ENCODE data around the gene ST6GALNAC5. TPM values are rescaled to one million over a fixed set of nuclear protein-coding genes. Genes with fewer than 3 reads are reported as not detected.

Gene ST6GALNAC5
- total and polyA plus RNA-seq, 10 of the 15 experiments (the other 5 are each of a cell fraction or from before 2014, with no cell fraction given), result under 0.01 to 1.8 (median 0.07) TPM; not detected in 6

DNA sequence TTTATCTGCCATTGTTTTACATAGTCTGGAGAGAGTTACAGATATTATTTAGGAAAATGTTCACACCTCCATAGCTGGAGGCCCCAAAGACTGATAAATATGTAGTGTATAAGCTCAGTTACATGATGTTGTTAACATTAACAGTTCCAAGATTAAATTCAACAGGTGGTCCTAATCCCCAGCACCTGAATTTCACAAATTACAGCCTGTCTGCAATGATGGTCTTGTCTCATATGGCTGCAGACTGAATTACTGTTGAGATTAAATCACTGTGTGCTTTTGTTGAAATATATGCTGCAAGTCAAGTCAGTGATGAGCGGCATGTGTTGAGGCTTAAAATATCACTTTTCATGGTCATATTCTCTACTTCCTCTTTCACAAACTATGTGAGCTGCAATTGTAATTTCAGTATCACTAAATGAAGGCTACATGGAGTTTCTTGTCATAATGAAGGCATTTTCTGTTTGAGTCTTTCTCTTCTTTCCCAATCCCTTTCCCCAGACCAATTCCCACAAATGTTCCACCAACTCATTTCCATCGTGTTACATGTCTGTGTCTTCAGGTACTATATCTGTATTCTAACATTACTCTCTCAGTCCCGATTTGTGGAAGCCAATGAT lies 4.2 kb downstream of the ST6GALNAC5 start (continued):
- TF ChIP-seq, protein P1, sequence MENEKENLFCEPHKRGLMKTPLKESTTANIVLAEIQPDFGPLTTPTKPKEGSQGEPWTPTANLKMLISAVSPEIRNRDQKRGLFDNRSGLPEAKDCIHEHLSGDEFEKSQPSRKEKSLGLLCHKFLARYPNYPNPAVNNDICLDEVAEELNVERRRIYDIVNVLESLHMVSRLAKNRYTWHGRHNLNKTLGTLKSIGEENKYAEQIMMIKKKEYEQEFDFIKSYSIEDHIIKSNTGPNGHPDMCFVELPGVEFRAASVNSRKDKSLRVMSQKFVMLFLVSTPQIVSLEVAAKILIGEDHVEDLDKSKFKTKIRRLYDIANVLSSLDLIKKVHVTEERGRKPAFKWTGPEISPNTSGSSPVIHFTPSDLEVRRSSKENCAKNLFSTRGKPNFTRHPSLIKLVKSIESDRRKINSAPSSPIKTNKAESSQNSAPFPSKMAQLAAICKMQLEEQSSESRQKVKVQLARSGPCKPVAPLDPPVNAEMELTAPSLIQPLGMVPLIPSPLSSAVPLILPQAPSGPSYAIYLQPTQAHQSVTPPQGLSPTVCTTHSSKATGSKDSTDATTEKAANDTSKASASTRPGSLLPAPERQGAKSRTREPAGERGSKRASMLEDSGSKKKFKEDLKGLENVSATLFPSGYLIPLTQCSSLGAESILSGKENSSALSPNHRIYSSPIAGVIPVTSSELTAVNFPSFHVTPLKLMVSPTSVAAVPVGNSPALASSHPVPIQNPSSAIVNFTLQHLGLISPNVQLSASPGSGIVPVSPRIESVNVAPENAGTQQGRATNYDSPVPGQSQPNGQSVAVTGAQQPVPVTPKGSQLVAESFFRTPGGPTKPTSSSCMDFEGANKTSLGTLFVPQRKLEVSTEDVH (IDR thresholded peaks at IDR 0.05; ENCODE audit: low read depth, partially characterized antibody), result no peak
- TF ChIP-seq SP1 (IDR thresholded peaks at IDR 0.05; ENCODE audit: low read depth, low read length) (no peak), SMC3 (IDR thresholded peaks at IDR 0.05; ENCODE audit: borderline replicate concordance, low read length) (no peak), ZNF274 (IDR thresholded peaks at IDR 0.05; ENCODE audit: insufficient read depth, insufficient read length) (no peak), TARDBP (IDR thresholded peaks at IDR 0.05; ENCODE audit: borderline replicate concordance) (no peak), SMARCA5 (IDR thresholded peaks at IDR 0.05) (no peak), EP300 (IDR thresholded peaks at IDR 0.05; ENCODE audit: borderline replicate concordance in 1 of 2, control insufficient read depth in 1 of 2, low read depth in 2 of 2, low read length in 2 of 2) (peak; percentile 9 to 43; a peak in 1 of 4 replicates), JUNB (IDR thresholded peaks at IDR 0.05) (peak; percentile 78), CHD4 (IDR thresholded peaks at IDR 0.05) (no peak), DPF2 (IDR thresholded peaks at IDR 0.05) (peak; percentile 77), MEF2A (IDR thresholded peaks at IDR 0.05; ENCODE audit: insufficient read depth, low read depth, low read length) (peak; percentile 58; the same call in 1 of the 2 replicates), MYB (IDR thresholded peaks at IDR 0.05; ENCODE audit: borderline replicate concordance, low read depth, low read length) (no peak), POLR2A (IDR thresholded peaks at IDR 0.05; ENCODE audit: low read depth, low read length) (no peak), MYC (IDR thresholded peaks at IDR 0.05; ENCODE audit: insufficient read depth, insufficient read length, insufficient replicate concordance, low read length, severe bottlenecking) (no peak), GABPA (IDR thresholded peaks at IDR 0.05; ENCODE audit: low read depth) (0 out of 2 replicates have a peak, but pooled peaks have one; percentile 11), ZNF384 (IDR thresholded peaks at IDR 0.05; ENCODE audit: borderline replicate concordance, low read depth, low read length) (no peak), SREBF1 (IDR thresholded peaks at IDR 0.05; ENCODE audit: low read length) (no peak), SREBF2 (IDR thresholded peaks at IDR 0.05; ENCODE audit: low read length) (no peak), TAF1 (IDR thresholded peaks at IDR 0.05; ENCODE audit: borderline replicate concordance, low read depth, low read length) (no peak), BCL11A (IDR thresholded peaks at IDR 0.05; ENCODE audit: low read depth, low read length) (peak; percentile 43; the same call in 1 of the 2 replicates), TCF3 (IDR thresholded peaks at IDR 0.05; ENCODE audit: borderline replicate concordance, insufficient read depth, low read depth, low read length) (no peak), SIX5 (IDR thresholded peaks at IDR 0.05; ENCODE audit: low read depth, low read length, severe bottlenecking) (no peak), RBBP5 (conservative IDR thresholded peaks at IDR 0.05) (no peak), POLR2AphosphoS5 (IDR thresholded peaks at IDR 0.05; ENCODE audit: low read length) (no peak), MTA2 (IDR thresholded peaks at IDR 0.05; ENCODE audit: low read depth) (peak; percentile 70)
- TF ChIP-seq, protein P2, sequence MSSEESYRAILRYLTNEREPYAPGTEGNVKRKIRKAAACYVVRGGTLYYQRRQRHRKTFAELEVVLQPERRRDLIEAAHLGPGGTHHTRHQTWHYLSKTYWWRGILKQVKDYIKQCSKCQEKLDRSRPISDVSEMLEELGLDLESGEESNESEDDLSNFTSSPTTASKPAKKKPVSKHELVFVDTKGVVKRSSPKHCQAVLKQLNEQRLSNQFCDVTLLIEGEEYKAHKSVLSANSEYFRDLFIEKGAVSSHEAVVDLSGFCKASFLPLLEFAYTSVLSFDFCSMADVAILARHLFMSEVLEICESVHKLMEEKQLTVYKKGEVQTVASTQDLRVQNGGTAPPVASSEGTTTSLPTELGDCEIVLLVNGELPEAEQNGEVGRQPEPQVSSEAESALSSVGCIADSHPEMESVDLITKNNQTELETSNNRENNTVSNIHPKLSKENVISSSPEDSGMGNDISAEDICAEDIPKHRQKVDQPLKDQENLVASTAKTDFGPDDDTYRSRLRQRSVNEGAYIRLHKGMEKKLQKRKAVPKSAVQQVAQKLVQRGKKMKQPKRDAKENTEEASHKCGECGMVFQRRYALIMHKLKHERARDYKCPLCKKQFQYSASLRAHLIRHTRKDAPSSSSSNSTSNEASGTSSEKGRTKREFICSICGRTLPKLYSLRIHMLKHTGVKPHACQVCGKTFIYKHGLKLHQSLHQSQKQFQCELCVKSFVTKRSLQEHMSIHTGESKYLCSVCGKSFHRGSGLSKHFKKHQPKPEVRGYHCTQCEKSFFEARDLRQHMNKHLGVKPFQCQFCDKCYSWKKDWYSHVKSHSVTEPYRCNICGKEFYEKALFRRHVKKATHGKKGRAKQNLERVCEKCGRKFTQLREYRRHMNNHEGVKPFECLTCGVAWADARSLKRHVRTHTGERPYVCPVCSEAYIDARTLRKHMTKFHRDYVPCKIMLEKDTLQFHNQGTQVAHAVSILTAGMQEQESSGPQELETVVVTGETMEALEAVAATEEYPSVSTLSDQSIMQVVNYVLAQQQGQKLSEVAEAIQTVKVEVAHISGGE (CRISPR knock-in tag; IDR thresholded peaks at IDR 0.05), result no peak
- TF ChIP-seq, protein P3, sequence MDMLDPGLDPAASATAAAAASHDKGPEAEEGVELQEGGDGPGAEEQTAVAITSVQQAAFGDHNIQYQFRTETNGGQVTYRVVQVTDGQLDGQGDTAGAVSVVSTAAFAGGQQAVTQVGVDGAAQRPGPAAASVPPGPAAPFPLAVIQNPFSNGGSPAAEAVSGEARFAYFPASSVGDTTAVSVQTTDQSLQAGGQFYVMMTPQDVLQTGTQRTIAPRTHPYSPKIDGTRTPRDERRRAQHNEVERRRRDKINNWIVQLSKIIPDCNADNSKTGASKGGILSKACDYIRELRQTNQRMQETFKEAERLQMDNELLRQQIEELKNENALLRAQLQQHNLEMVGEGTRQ (IDR thresholded peaks at IDR 0.05; ENCODE audit: borderline replicate concordance, low read depth, low read length), result no peak
